ENCODE data around the gene ATOH8.

The ATOH8 gene

DNA sequence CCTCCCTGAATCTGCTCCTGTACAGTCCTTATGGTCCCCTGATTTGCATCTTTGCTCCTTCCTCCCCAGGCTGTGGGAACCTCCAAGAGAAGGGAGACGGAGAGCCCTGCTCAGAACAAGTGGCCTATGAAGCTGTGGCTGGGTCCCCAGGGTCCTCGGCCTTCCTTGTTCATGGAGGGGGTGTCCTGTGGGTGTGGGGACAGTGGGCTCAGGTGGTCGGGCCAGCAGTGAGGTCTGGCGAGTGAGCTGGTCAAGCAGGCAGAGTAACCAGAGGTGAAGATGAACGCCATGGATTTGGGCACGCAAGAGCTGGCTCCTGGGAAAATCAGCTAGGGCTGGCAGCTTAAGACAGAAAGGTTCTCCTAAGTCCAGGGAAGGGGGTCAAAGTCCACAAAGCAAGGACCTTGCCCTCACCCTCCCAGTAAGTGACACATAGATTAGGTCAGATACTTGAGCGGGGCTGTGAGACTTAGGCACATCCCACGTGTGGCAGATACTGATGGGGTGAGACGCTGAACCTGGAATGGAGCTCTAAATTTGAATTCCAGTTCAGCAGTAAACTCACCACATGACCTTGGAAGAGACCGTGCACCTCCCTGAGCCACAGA is 34.8 kb upstream of the ATOH8 start:
- no peak for DNase-seq

DNA sequence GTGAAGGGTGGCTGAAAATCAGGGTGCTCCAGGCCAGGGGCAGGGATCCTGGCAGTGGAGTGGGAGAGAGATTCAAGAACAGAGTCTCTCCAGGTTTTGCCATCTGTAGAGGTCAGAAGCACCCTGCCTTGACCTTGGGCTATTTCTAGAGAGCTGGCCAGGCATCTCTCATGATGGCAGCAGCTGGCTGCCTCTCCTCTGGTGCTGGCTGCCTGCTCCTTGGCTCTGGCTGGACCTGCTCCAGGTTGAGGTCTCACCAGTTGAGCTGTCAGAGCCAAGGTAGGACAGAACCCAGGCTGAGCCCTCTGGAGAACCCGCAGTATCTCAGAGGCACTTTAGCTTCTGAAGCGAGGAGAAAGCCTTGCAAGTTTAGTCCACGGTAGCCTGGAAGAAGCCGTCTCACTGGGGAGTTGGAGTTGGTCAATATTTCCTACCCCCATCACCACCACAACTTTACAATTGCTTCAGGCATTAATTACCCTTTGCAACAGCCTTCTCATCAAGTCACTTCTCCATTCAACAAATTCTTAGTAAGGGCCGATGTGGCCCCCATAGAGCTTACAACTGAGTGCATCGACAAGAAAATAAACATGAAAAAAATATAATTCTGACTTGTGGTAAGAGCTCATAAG is 34.1 kb upstream of the ATOH8 start:
- no peak for DNase-seq

- no peak for DNase-seq
Observed at GRCh38 chr2:85720533-85720932, 33.3 kb upstream of the ATOH8 start.

GRCh38 chr2:85721641-85722040 is 32.1 kb upstream of the ATOH8 start:
- DNase-seq: no peak

DNA sequence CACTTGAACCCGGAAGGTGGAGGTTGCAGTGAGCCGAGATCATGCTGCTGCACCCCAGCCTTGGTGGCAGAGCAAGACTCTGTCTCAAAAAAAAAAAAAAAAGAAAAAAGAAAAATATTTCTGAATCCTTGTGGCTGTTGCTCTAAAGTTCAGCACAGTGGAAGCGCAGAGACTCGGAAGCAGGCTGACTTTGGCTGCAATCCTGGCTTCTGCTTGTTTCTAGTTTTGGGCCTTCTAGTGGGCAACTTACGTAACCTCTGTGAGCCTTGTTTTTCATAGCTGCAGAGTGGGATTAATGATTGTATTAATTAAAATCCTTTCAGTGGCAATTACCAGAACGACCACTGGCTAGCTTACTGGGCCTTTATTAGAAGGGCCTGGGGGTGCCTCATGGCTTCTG is 31.3 kb upstream of the ATOH8 start:
- no peak for DNase-seq

DNA sequence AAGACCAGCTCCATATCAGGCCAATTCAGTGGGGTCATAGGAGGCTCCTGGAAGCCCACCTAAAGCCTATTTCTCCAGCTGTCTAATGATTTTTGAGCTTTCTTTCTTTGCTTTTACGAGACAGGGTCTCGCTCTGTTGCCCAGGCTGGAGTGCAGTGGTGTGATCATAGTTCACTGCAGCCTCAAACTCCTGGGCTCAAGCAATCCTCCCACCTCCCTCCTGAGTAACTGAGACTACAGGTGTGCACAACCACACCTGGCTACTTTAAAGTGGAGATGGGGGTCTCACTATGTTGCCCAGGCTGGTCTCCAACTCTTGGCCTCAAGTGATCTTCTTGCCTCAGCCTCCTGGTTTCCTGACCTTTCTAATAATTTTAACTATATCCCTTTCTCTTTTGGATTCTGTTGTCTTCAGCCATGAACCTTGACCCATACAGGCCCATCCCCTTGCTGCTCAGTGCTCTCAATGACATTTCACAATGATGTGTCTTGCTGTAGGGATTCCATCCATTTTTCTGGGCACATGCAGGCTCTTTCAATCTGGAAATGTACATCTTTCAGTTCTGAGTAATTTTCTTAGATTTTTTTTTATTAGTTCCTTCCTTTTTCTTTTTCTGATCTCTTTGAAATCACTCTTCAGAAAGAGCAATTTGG is 30.0 kb upstream of the ATOH8 start:
- DNase-seq: peak in 1 of 4 experiments; percentile 39

- DNase-seq: peak in 2 of 4 experiments; percentile 29 to 39
Observed at GRCh38 chr2:85724731-85725181, 29.0 kb upstream of the ATOH8 start.

DNA sequence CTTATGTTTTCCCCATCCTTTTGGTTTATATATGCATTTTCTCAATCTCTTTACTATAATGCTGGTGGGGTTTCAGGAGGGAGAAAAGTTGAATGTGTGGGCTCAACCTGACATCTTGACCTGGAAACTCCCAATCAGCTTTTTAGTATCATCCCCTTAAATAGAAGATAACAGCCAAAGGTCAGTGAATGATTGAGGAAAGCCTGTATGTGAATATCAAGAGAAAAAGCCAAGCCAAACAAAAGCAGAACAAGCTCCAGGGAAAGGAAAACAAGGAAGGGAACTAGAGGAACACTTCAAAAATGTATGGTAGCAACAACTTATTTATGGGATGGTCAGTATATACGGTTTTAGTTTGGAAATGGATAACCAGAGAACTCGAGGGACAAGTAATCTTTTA is 28.3 kb upstream of the ATOH8 start:
- DNase-seq: peak in 1 of 4 experiments; percentile 36

DNA sequence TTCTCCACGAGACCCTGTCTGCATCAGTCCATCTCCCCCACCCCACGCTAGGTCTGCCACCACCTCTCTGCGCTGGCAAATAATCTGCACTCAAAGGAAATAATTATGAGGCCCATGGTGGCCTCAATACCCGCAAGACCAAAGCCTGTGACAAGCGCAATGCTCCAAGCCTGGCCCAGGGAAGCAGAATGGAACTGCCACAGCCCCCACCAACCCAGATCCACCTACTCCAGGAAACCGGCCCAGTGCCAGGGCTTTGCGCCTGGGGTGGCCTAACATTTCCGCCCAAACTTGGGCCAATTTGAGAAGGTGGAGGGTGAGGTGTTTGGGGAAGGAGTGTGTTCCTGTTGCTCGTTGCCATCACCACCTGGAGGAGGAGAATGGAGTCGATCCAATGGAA is 26.0 kb upstream of the ATOH8 start:
- DNase-seq: no peak

- DNase-seq: peak in 2 of 4 experiments; percentile 38 to 66
Observed at GRCh38 chr2:85728342-85728741, 25.4 kb upstream of the ATOH8 start.

DNA sequence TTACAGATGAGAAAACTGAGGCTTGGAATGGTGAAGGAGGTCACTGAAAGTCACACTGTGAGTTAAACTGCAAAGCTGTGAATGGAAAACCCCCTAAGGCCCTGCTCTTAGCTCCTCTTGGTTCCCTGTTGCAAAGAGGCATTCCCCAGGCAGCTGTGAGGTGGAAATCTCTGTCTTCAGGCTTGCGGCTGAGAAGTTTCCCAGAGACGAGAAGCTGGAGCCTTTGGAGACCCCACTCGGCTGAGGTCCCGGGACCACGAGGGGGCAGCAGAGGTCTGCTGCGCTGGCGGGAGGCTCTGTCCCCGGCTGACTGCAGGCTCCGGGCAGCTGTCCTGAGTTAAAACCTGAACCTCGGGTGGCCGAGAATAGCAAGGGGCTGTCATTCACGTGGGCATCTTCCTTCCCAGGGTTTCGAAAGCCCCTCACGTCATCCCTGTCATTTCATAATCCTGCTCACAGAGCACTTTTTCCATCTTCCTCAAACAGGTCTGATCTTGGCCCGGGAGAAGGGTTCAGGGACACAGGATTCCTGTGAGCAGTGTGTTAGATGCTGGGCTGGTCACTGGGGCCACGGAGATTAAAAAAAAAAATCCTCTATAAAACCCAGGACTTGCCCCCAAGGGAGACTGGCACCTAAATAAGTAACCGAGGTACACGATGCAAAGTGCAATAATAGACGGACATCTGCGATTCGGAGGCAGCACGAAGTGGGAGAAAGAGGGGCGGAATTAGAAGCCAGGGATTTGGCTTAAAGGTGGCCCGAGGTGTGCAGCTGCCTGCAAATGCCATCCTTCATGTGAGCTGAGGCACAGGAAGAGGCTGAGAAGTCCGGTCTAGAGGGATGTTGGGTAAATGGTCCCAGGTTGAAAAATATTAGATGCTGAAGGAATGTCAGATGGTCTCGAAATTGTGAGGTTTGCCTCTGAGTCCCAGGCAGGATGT is 24.6 kb upstream of the ATOH8 start:
- DNase-seq: peak; percentile 94 to 96 (median 94)

DNA sequence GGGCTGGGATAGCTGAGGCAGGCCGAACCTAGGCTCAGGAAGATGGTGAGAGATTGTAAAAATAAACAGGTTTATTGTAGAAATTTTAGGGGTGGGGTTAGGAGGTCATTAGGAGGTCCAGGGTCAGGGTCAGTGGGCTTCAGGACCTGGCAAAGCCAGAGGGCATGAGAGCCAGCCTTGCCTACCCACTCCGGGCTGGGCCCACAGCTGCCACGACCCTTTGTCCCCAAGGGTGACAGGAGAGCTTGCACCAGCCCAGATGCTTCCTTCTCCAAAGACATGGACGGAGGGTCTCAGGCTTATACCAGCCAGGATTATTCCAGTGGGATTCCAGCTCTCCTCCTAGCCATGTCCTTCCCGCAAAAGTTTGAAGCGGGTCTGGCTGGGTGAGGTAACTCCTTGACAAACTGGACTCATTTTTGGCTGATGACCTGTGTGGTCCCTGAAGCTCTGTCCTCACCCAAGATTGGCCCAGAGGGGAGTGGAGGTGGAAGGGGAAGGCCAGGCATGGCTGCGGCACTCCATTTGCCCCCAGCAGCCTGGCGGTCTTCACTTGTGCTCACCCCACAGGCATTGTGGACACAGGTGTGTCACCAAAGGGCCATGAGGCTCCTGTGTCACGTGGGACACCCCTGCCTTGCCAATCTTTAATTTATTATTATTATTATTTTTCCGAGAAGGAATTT is 23.8 kb upstream of the ATOH8 start:
- DNase-seq: no peak

DNA sequence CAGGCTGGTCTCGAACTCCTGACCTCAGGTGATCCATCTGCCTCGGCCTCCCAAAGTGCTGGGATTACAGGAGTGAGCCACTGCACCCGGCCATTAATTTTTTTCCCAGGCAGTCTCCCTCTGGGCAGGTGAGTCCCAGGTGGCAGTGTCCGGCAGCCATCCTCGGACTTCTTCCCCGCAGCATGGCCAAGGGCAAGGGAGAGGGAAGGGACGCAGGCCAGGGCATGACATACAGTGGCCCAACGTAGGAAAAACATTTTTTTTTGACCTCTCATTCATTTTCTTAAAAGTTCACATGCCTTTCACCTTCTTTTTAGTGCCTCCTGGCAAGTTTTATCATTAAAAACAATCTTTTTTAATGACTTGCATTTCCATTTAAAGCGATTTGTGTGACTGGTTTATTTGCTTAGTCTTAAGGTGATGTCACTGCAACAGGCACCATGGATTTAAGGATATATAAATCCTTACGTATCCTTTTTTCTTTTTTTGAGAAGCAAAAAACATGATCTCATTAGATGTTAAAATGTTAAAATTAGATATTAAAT is 23.0 kb upstream of the ATOH8 start:
- no peak for DNase-seq

- no peak for DNase-seq
Observed at GRCh38 chr2:85731606-85732005, 22.2 kb upstream of the ATOH8 start.

GRCh38 chr2:85732467-85733120 is 21.2 kb upstream of the ATOH8 start:
- no peak for DNase-seq

DNA sequence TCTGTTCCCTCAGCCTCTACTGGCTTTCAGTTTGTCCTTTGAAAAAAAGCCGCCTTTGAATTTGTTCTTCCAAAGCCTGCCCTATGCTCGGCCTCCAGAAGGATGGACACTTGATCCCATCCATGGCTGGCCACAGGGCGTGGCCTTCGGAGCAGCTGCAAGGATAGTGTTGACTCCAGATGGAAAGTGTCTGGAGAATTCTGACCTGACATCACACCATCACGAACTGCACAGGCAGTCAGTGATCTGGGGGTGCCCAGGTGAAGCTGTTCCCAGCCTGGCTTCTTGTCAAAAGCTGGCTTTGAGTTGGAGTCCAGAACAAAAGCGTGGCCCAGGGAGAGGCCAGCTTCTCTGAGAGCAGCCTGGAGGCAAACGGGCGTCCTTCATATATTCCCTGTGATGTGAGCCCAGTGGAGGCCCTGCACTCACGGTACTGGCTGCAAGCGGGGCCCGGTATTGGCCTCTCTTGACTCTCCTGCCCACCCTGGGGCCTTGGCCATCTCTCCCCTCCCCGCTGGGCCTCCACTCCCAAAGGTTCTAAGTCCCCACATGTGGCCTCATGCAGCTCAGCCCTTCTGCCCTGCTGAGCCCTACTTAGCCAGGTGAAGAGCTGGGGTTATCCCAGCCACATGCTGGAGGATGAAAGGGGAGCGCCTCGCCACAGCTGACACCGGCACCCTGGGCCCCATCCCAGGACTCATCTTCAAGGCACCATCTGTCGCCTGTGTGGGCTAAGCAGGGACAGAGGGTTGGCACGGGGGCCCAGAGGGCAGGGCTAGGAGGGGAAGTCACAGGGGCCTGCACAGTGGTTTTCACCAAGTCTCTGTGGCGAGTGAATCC is 20.4 kb upstream of the ATOH8 start:
- no peak for DNase-seq

DNA sequence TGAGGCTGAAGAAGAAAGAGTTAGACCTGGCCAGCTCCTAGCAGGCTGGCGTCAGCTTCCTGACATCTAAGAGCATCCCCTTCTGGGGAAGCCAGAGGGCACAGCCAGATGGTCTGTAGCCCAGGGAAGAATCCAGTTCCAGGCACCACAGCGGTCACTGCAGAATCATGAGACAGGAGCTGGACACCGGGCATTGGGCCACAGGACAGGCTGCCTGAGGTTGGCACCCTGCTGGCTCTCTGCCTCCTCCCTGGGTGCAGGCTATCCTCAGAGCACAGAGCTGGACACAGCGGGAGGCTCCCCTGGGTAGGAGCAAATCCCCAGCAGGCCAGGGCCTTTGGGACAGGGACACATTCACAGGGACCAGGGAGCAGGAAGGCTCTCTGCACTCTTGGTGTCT is 19.8 kb upstream of the ATOH8 start:
- DNase-seq: no peak

DNA sequence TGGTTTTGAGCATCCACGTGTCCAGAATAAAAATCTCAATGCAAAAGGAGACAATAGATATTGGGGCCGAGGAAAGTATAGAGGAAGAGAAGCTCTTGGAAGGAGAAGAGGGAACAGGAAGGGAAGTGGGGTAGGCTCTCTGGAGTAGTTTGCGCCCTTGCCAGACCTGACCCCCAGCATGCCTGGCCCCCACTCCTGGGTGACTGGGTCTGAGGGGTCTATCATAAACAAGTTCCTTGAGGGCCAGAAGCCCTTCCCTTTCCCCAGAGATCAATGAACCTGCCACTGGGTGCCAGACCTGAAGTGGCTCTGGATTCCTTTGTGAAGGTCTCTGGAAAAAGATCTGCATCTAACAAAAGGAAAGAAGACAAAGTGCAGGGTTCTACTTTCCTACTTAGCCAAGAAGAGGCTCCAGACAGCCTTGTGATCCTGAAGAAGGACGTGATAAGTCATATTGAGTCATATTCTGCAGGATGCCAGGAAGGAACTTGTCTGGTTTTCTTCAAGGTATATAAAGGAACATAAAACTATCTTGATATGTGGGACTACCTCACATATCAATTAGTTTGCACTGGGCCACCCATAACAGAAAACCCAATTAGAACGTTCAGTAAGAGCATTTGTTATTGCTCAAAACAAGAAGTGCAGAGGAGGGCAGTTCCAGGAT is 18.7 kb upstream of the ATOH8 start:
- DNase-seq: no peak

DNA sequence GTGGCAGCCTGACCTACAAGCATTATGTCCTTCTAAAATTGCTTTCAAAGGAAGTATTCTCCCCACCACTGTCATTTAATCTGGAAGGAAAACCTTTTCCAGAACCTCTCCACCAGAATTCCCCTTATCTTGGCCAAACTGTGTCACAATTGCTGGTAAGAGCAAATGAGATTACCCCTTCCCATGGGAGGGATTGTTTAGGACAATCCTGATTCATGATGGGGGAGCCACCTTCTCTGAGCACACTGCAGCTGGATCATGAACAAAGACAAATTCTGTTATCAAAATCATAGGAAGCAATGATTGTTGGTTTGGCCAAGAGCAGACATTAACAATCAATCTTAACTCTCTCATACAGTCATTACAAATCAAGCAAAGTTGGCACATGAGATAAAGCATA is 18.1 kb upstream of the ATOH8 start:
- no peak for DNase-seq

Data from suppressor macrophage (primary cell).